ENCODE results near the gene SLIT1. TPM values are rescaled to one million over a fixed set of nuclear protein-coding genes. Genes with fewer than 3 reads are reported as not detected.

The SLIT1 gene
- polyA plus RNA-seq, 1 donor from 2014 or later: 9.5 TPM

GRCh38 chr10:97003804-97004201 lies 182.0 kb downstream of the SLIT1 start:
- no peaks in the 10 kb centered on the region for H3K36me3 ChIP-seq (ENCODE audit: insufficient read depth, low read length)

GRCh38 chr10:97003151-97003803 lies 182.5 kb downstream of the SLIT1 start:
- Histone ChIP-seq H3K27ac (ENCODE audit: low read length) (no peak overlapping the region), H2AFZ (ENCODE audit: low read depth, low read length) (no peak overlapping the region), H3K4me2 (ENCODE audit: low read length) (no peak overlapping the region), H3K79me2 (replicated peaks; ENCODE audit: insufficient read depth, low read length) (no peaks in the 10 kb centered on the region), H3K9me3 (ENCODE audit: low read length) (no peaks in the 10 kb centered on the region), H3F3A (ENCODE audit: insufficient read depth, low read length, poor library complexity, severe bottlenecking) (no peaks in the 10 kb centered on the region), H3K27me3 (ENCODE audit: insufficient read depth, low read depth, low read length) (no peaks in the 10 kb centered on the region), H4K20me1 (ENCODE audit: insufficient read depth) (no peaks in the 10 kb centered on the region), H3K9me2 (ENCODE audit: insufficient read depth, low read length) (no peaks in the 10 kb centered on the region), H3K4me3 (ENCODE audit: low read length) (no peak overlapping the region), H3K36me3 (ENCODE audit: insufficient read depth, low read length) (no peaks in the 10 kb centered on the region), H3K9ac (ENCODE audit: low read length) (no peak overlapping the region)
- no peak for TF ChIP-seq MXI1 (conservative IDR thresholded peaks at IDR 0.05; ENCODE audit: poor library complexity, severe bottlenecking)
- TF ChIP-seq EZH2 (IDR thresholded peaks at IDR 0.05; ENCODE audit: borderline replicate concordance, insufficient read depth, low read length, poor library complexity, severe bottlenecking): no peak
- TF ChIP-seq REST (IDR thresholded peaks at IDR 0.05; ENCODE audit: borderline replicate concordance): no peak
- TF ChIP-seq SMC3 (conservative IDR thresholded peaks at IDR 0.05; ENCODE audit: poor library complexity): no peak
- no peak for TF ChIP-seq EP300 (conservative IDR thresholded peaks at IDR 0.05; ENCODE audit: poor library complexity, severe bottlenecking)
- TF ChIP-seq POLR2AphosphoS5 (IDR thresholded peaks at IDR 0.05): no peak
- TF ChIP-seq RAD21 (conservative IDR thresholded peaks at IDR 0.05): no peak
- no peak for TF ChIP-seq TAF1 (IDR thresholded peaks at IDR 0.05; ENCODE audit: low read depth)
- TF ChIP-seq CTCF (IDR thresholded peaks at IDR 0.05; ENCODE audit: poor library complexity, severe bottlenecking): no peak

More at GRCh38 chr10:97003804-97004201, 182.0 kb downstream of the SLIT1 start:
- H4K20me1 ChIP-seq (ENCODE audit: insufficient read depth): no peaks in the 10 kb centered on the region
- H3K9me2 ChIP-seq (ENCODE audit: insufficient read depth, low read length): no peaks in the 10 kb centered on the region
- no peak overlapping the region for H3K27ac ChIP-seq (ENCODE audit: low read length)
- H3K4me3 ChIP-seq (ENCODE audit: low read length): no peak overlapping the region
- no peak overlapping the region for H3K9ac ChIP-seq (ENCODE audit: low read length)
- no peaks in the 10 kb centered on the region for H3K79me2 ChIP-seq (replicated peaks; ENCODE audit: insufficient read depth, low read length)
- H3K9me3 ChIP-seq (ENCODE audit: low read length): no peaks in the 10 kb centered on the region
- TF ChIP-seq MXI1 (conservative IDR thresholded peaks at IDR 0.05; ENCODE audit: poor library complexity, severe bottlenecking) (no peak), SMC3 (conservative IDR thresholded peaks at IDR 0.05; ENCODE audit: poor library complexity) (no peak), POLR2AphosphoS5 (IDR thresholded peaks at IDR 0.05) (no peak), TAF1 (IDR thresholded peaks at IDR 0.05; ENCODE audit: low read depth) (no peak)
- no peak overlapping the region for H3K4me2 ChIP-seq (ENCODE audit: low read length)
- H3F3A ChIP-seq (ENCODE audit: insufficient read depth, low read length, poor library complexity, severe bottlenecking): no peaks in the 10 kb centered on the region
- no peak overlapping the region for H2AFZ ChIP-seq (ENCODE audit: low read depth, low read length)
- no peaks in the 10 kb centered on the region for H3K27me3 ChIP-seq (ENCODE audit: insufficient read depth, low read depth, low read length)

All from neural cell (in vitro differentiated cells).